Measurements from ENCODE around the gene CYP2U1.
"Not testable (repeated sequence)": the region's sequence is repeated elsewhere in the genome, so short reads cannot be mapped to it uniquely, and the experiment has no call there.

The CYP2U1 gene

DNA sequence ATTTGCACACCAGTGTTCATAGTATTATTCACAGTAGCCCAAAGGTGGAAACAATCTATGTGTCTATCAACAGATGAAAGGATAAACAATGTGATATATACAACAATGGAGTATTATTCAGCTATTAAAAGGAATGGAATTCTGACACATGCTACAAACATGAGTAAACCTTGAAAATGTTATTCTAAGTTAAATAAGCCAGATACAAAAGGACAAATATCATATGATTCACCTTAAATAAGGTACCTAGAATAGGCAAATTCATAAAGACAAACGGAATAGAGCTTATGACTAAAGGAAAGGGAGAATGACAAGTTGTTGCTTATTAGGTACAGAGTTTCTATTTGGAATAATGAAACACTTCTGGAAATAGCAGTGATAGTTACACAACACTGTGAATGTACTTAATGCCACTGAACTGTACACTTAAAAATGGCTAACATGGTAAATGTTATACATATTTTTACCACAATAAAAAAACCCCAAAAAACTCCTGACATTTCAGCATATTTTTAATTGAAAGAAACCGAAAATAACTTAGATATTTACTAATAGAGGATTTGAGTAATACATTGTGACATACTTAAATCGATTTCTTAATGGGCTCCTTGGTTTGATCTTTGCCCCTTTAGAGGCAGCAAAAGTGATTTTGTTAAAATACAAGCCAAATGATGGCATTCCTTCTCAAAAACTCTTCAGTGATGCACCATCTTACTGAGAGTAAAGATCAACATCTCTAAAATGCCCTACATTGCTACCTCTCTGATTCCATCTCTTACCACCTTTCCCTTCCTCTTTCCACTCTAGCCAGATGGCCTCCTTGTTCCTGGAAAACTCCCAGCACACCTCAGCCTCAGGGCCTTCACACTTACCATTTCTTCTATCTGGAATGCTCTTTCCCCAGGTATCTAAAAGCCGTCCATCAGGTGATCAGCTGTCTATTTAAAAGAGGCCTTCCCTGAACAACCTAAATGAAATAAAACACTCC, 8.6 kb upstream of the CYP2U1 start:
- Histone ChIP-seq H3K27ac (no peak overlapping the region), H3K4me3 (ENCODE audit: low read depth, low read length) (no peak overlapping the region), H3K9me3 (ENCODE audit: severe bottlenecking) (peaks cover 8% of the 10 kb centered on the region), H3K36me3 (no peaks in the 10 kb centered on the region), H3K27me3 (ENCODE audit: insufficient read depth, low read depth, severe bottlenecking) (no peaks in the 10 kb centered on the region)
- TF ChIP-seq CTCF (IDR thresholded peaks at IDR 0.05; ENCODE audit: low read depth, low read length), result no peak
- no peak for DNase-seq

- H3K27ac ChIP-seq; H3K9me3 ChIP-seq (ENCODE audit: severe bottlenecking); DNase-seq; H3K27me3 ChIP-seq (ENCODE audit: insufficient read depth, low read depth, severe bottlenecking); H3K4me3 ChIP-seq (ENCODE audit: low read depth, low read length); H3K36me3 ChIP-seq: not testable (repeated sequence)
These were observed 5.6 kb upstream of the CYP2U1 start for GRCh38 chr4:107925713-107926112.

DNA sequence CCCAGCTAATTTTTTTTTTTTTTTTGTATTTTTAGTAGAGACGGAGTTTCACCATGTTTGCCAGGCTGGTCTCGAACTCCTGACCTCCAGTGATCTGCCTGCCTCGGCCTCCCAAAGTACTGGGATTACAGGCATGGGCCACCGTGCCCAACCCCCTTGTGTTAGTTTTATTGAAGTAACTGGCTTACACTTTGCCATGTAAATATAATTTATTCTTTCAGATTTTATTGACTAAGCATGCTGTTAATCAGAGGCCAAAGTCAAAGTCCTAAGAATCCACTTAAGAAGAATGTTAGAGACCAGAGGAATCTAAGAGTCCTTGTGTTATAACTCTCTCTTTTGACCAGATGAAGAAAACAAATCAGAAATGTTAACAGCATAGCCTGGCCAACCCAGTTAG, 4.5 kb upstream of the CYP2U1 start:
- not testable (repeated sequence) for H3K27ac ChIP-seq; H3K9me3 ChIP-seq (ENCODE audit: severe bottlenecking); H3K36me3 ChIP-seq; DNase-seq; H3K27me3 ChIP-seq (ENCODE audit: insufficient read depth, low read depth, severe bottlenecking); H3K4me3 ChIP-seq (ENCODE audit: low read depth, low read length)

DNA sequence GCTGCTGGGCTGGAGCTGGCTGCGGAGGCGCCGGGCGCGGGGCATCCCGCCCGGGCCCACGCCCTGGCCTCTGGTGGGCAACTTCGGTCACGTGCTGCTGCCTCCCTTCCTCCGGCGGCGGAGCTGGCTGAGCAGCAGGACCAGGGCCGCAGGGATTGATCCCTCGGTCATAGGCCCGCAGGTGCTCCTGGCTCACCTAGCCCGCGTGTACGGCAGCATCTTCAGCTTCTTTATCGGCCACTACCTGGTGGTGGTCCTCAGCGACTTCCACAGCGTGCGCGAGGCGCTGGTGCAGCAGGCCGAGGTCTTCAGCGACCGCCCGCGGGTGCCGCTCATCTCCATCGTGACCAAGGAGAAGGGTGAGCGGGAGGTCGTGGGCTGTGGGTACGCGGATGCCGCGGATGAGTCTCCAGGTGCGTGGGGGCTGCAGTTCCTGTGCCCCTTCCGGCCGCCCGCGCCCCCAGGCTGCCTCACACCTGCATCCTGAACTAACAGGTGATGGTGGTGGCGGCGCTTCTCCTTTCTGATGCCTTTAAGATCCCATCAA, 499 bp downstream of the CYP2U1 start:
- H3K4me3 ChIP-seq (ENCODE audit: low read depth, low read length), result peak overlapping the region; percentile 82
- DNase-seq, result no peak
- no peaks in the 10 kb centered on the region for H3K9me3 ChIP-seq (ENCODE audit: severe bottlenecking)
- no peak for TF ChIP-seq CTCF (IDR thresholded peaks at IDR 0.05; ENCODE audit: low read depth, low read length)
- peak overlapping the region; percentile 56 for H3K27ac ChIP-seq
- no peaks in the 10 kb centered on the region for H3K27me3 ChIP-seq (ENCODE audit: insufficient read depth, low read depth, severe bottlenecking)
- H3K36me3 ChIP-seq, result peaks cover 8% of the 10 kb centered on the region

GRCh38 chr4:107935246-107935645, 3.9 kb downstream of the CYP2U1 start:
- H3K9me3 ChIP-seq (ENCODE audit: severe bottlenecking), result no peaks in the 10 kb centered on the region
- peaks cover 8% of the 10 kb centered on the region for H3K36me3 ChIP-seq
- no peak overlapping the region for H3K27ac ChIP-seq
- H3K27me3 ChIP-seq (ENCODE audit: insufficient read depth, low read depth, severe bottlenecking), result no peaks in the 10 kb centered on the region
- DNase-seq, result no peak
- no peak overlapping the region for H3K4me3 ChIP-seq (ENCODE audit: low read depth, low read length)
- no peak for TF ChIP-seq CTCF (IDR thresholded peaks at IDR 0.05; ENCODE audit: low read depth, low read length)

DNA sequence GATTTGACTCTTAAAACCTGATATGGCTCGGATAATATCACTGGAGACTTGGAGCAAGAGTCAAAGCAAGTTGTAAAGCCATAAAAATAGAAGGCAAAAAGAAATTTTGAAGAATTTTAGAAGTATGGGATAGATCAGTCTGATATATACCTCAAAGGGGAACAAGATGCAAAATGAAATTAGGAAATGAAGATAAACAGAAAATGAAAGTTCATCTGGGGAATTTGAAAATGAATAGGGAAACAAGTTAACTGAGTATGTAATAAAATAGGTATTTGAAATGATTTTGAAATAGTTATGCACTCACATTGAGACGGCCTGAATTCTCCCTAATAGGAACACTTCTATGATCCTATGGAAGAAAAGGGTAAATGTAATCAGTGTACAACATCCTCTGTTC, 5.7 kb downstream of the CYP2U1 start:
- Histone ChIP-seq H3K9me3 (ENCODE audit: severe bottlenecking) (no peaks in the 10 kb centered on the region), H3K27ac (no peak overlapping the region), H3K4me3 (ENCODE audit: low read depth, low read length) (no peak overlapping the region), H3K36me3 (peaks cover 8% of the 10 kb centered on the region), H3K27me3 (ENCODE audit: insufficient read depth, low read depth, severe bottlenecking) (no peaks in the 10 kb centered on the region)
- DNase-seq, result no peak
- TF ChIP-seq CTCF (IDR thresholded peaks at IDR 0.05; ENCODE audit: low read depth, low read length), result no peak

Data from WERI-Rb-1 (cell line).